T-cell (primary cell): Measurements from ENCODE around the gene SMYD2. TPM values are rescaled to one million over a fixed set of nuclear protein-coding genes. Genes with fewer than 3 reads are reported as not detected.

ENCODE experiments used
- ATAC-seq, 4 experiments: fragments of 200-7000 bp in 3 of 4; fragments of 150-1000 bp in 1 of 4; cut with Tn5 transposase; replicated peaks in 1 of 4; 1 replicate in 3 of 4; 2 replicates in 1 of 4; pipeline ENCODE4 v1.10.0; 2021; ENCODE audit warnings: moderate library complexity in 3 of 4, mild to moderate bottlenecking in 2 of 4, moderate number of reproducible peaks in 1 of 4
- CTCF ChIA-PET, 2 donors: fragments of 300-600 bp; sonication (Branson Sonifier 250); formaldehyde crosslinking; loops; one replicate each; lab custom pipeline; 2022; ENCODE audit warnings: antibody characterized with exemption in 2 of 2; lab: Charles Lee
- POLR2A ChIA-PET, 2 donors: fragments of 300-600 bp; sonication (Branson Sonifier 250); formaldehyde crosslinking; loops; one replicate each; lab custom pipeline; 2022; ENCODE audit warnings: antibody characterized with exemption in 2 of 2; lab: Charles Lee
- DNase-seq, 35 experiments: peaks; one replicate each; pipeline versions ENCODE4 v3.0.0 to v3.0.0-alpha.2; 2013 to 2023
- H3K27ac ChIP-seq: one replicate; pipeline ENCODE4 v1.5.1; 2013; ENCODE audit warnings: low read length
- H3K27me3 ChIP-seq, 2 experiments: replicated peaks in 1 of 2; 1 replicate in 1 of 2; 2 replicates in 1 of 2; pipeline versions ENCODE4 v1.6.1 to v1.7.0; 2013; ENCODE audit warnings: low read length in 1 of 2, mixed read lengths in 1 of 2; ENCODE audit not compliant: control insufficient read depth in 2 of 2, insufficient read depth in 2 of 2; ENCODE audit errors: extremely low read depth in 1 of 2
- H3K36me3 ChIP-seq, 2 donors: 1 replicate in 1 of 2; 2 replicates in 1 of 2; pipeline versions ENCODE4 v1.6.1 to v1.7.0; 2013; ENCODE audit warnings: low read length in 1 of 2; ENCODE audit not compliant: control insufficient read depth in 2 of 2, insufficient read depth in 1 of 2; ENCODE audit errors: extremely low read depth in 1 of 2
- H3K4me1 ChIP-seq, 2 experiments: 1 replicate in 1 of 2; 2 replicates in 1 of 2; pipeline versions ENCODE4 v1.6.1 to v1.7.0; 2013; ENCODE audit warnings: low read length in 2 of 2, mixed read lengths in 1 of 2; ENCODE audit not compliant: insufficient read depth in 2 of 2, control insufficient read depth in 1 of 2; ENCODE audit errors: extremely low read depth in 1 of 2
- H3K4me3 ChIP-seq, 2 donors: 1 replicate in 1 of 2; 2 replicates in 1 of 2; pipeline versions ENCODE4 v1.5.1 to v1.7.0; 2013; ENCODE audit warnings: mild to moderate bottlenecking in 2 of 2, low read length in 1 of 2, moderate library complexity in 1 of 2; ENCODE audit not compliant: control insufficient read depth in 1 of 2; ENCODE audit errors: extremely low read depth in 1 of 2
- H3K9me3 ChIP-seq: 2 replicates; pipeline ENCODE4 v1.7.0; 2013
- H3K27ac Mint-ChIP-seq, 2 donors: one replicate each; pipeline ENCODE4 v1.8.0; 2020 to 2021; ENCODE audit warnings: mild to moderate bottlenecking in 2 of 2, mixed read lengths in 2 of 2
- H3K27me3 Mint-ChIP-seq, 2 donors: one replicate each; pipeline ENCODE4 v1.8.0; 2021 to 2022; ENCODE audit warnings: mixed read lengths in 2 of 2
- H3K36me3 Mint-ChIP-seq: one replicate; pipeline ENCODE4 v1.8.0; 2021; ENCODE audit warnings: mixed read lengths
- H3K4me1 Mint-ChIP-seq, 3 donors: one replicate each; pipeline ENCODE4 v1.8.0; 2020 to 2022; ENCODE audit warnings: mixed read lengths in 3 of 3, mild to moderate bottlenecking in 1 of 3
- H3K4me3 Mint-ChIP-seq, 3 donors: one replicate each; pipeline ENCODE4 v1.8.0; 2020 to 2022; ENCODE audit warnings: mild to moderate bottlenecking in 3 of 3, mixed read lengths in 3 of 3, moderate library complexity in 3 of 3
- H3K9me3 Mint-ChIP-seq, 3 donors: one replicate each; pipeline ENCODE4 v1.8.0; 2020 to 2022; ENCODE audit warnings: mixed read lengths in 3 of 3
- WGBS: methylation state at CpG from one replicate; pipeline ENCODE4 v1.1.5; 2013; ENCODE audit warnings: missing lambda C conversion rate; ENCODE audit not compliant: insufficient coverage; 5-methylcytosine and 5-hydroxymethylcytosine counted together
- total RNA-seq, 35 experiments: library from RNA in 6 of 35; stranded (reverse) in 6 of 35; fragments of 120-200 nt in 1 of 35; gene quantifications; one replicate each; pipeline versions ENCODE4 v1.2.1 to v1.2.4 and lab custom pipeline; 2013 to 2026

The SMYD2 gene
- total RNA-seq, 5 donors from 2014 or later (not counting 1 experiment from before 2014, with no cell fraction given): 27.3 to 35.2 (median 34.4) TPM

DNA sequence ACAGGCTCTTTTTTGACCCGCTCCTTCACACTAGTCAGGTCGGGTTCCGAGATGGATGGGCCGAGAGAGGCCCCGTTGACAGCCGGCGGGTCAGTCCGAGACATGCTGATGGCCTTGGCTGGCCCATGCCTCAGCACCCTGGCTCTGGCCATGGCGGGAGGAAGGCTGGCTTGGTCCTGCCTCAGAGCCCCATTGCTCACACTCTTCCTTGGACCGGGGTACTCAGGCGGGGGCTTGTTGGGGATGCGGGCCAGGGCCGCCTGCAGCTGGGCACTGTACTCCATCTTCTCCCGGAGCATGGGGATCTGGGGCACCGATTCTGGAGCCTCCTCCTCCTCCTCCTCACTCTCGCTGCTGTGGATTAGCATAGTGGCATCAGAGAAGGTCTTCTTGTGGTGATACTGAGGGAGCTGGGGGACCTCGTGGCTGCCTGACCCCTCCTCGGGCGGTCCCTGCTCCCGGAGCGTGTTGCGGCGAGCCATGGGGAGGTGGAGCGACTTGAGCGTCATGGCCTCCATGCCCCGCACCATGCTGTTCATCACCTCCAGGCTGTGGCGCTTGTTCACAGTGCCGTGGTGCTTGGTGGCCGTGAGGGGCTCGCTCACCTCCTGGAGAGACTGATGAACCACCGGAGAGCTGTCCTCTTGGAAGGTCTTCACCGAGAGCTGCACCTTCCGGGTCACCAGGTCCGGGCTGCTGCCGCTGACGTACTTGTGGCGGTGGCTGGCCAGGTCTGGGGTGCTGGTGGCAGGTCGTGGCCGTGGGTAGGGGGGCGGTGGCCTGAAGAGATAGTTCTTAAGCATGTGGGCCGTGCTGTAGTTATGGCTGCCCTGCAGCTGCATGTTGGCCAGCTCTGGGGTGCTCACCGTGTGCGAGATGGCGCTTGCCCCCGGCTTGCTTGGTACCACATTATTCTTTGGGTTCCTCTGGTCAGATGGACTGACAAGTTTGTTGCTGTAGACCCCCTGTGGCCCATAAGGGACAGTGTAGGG lies 102.7 kb downstream of the SMYD2 start:
- H3K4me3 ChIP-seq: no peak overlapping the region
- CTCF ChIA-PET: no interaction called here
- H3K27ac ChIP-seq: no peak overlapping the region
- H3K9me3 Mint-ChIP-seq: no peaks in the 10 kb centered on the region
- H3K27me3 ChIP-seq: peaks cover 0 to 6% of the 10 kb centered on the region in 2 experiments
- H3K36me3 Mint-ChIP-seq: no peaks in the 10 kb centered on the region
- POLR2A ChIA-PET: no interaction called here
- ATAC-seq (no peak), DNase-seq (no peak)
- H3K4me1 Mint-ChIP-seq: no peaks in the 10 kb centered on the region
- no peaks in the 10 kb centered on the region for H3K4me1 ChIP-seq
- no peaks in the 10 kb centered on the region for H3K36me3 ChIP-seq
- H3K27ac Mint-ChIP-seq: no peak overlapping the region
- no peaks in the 10 kb centered on the region for H3K9me3 ChIP-seq
- no peak overlapping the region for H3K4me3 Mint-ChIP-seq
- WGBS: 91% methylated on average over 37 of the region's 45 CpGs
- H3K27me3 Mint-ChIP-seq: no peaks in the 10 kb centered on the region

DNA sequence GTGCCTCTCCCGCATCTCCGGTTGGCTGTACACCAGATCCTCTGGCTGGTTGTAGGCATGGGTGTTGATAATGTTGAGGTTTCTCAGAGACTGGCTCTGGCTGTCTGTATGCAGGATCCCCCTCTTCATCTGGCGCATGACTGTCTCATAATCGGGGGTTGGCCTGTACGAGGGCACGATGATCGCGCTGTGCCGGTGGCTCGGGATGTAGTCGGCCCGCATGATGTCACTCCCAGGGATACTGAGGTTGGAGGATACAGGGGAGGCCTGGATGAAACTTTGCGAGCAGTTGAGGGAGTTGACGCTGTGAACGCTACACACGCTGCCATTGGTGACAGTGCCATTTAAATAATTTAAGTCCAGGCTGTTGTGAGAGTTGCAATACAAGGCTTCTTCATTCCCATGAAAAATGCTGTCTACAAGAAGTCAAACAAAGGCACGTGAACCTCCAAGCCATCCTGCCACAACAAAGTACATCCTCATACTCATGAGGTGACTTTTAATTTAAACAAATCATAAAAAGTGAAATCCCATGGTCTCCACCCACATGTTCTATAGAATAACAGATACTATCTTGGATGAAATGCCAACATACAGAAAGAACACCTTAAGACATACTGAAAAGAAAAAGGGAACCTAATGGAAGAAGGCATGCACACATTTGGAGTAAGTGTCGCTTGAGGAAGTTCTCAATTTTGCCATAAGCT lies 103.6 kb downstream of the SMYD2 start:
- no peaks in the 10 kb centered on the region for H3K4me1 ChIP-seq
- H3K27me3 ChIP-seq: peaks cover 0 to 6% of the 10 kb centered on the region in 2 experiments
- no peak for ATAC-seq
- no peak for DNase-seq
- H3K27me3 Mint-ChIP-seq: no peaks in the 10 kb centered on the region
- POLR2A ChIA-PET: no interaction called here
- no peak overlapping the region for H3K4me3 ChIP-seq
- H3K27ac ChIP-seq: no peak overlapping the region
- H3K9me3 ChIP-seq: no peaks in the 10 kb centered on the region
- no peaks in the 10 kb centered on the region for H3K36me3 Mint-ChIP-seq
- 97% methylated on average over 13 of the region's 18 CpGs for WGBS
- H3K9me3 Mint-ChIP-seq: no peaks in the 10 kb centered on the region
- H3K36me3 ChIP-seq: no peaks in the 10 kb centered on the region
- no peak overlapping the region for H3K27ac Mint-ChIP-seq
- CTCF ChIA-PET: interaction anchor here in 1 of 2 donors (0.7 kb wide), 1 partner anchor 1098 kb away, joined by 3 read pairs; no protein-coding TSS in a partner anchor
- no peak overlapping the region for H3K4me3 Mint-ChIP-seq
- no peaks in the 10 kb centered on the region for H3K4me1 Mint-ChIP-seq

DNA sequence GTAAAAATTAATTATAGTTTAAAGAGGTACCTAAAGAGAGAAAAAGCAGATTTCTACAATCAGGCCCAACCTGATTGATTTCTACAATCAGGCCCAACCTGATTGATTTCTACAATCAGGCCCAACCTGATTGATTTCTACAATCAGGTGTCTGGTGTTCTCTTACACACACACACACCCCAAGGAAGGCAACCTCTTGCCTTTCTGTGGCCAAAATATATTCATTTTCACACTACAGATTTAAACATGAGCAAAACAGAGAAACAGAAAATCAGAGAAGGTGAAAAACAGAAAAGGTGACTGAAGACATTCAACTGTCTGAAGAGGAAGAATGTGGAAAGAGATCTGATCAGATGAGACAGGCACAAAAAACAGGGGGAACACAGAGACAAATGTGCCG lies 104.5 kb downstream of the SMYD2 start:
- ATAC-seq: no peak
- Mint-ChIP-seq H3K36me3 (no peaks in the 10 kb centered on the region), H3K9me3 (no peaks in the 10 kb centered on the region), H3K4me3 (no peak overlapping the region), H3K27ac (no peak overlapping the region), H3K27me3 (no peaks in the 10 kb centered on the region), H3K4me1 (no peaks in the 10 kb centered on the region)
- no peak for DNase-seq
- Histone ChIP-seq H3K4me1 (no peaks in the 10 kb centered on the region), H3K36me3 (no peaks in the 10 kb centered on the region), H3K27me3 (peaks cover 0 to 6% of the 10 kb centered on the region in 2 experiments), H3K27ac (no peak overlapping the region), H3K4me3 (no peak overlapping the region), H3K9me3 (no peaks in the 10 kb centered on the region)
- CTCF ChIA-PET: interaction anchor here in 1 of 2 donors (0.7 kb wide), 1 partner anchor 1099 kb away, joined by 3 read pairs; no protein-coding TSS in a partner anchor
- no CpG with 5 or more reads among the region's 1 CpG for WGBS
- POLR2A ChIA-PET: no interaction called here

DNA sequence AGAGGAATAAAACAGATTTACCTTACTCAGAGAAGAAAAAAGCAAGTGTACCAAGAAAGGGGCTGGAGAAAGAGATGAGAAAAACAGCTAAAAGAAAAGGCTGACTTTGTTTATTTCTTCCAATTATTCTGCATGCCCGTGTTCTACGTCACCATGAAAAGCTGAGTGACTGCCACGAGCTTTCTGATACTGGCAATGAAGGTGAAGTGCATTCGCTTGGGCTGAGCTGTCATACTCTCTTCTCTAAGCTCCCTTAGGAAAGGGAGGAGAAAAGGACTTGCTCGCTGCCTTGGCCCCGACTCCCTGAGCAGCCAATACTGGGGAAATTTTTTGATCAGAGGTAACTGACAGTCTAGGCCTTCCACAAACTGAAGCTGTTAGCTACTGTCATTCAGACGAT lies 105.4 kb downstream of the SMYD2 start:
- POLR2A ChIA-PET: no interaction called here
- whole genome bisulfite sequencing: 87% methylated on average over 7 of the region's 7 CpGs

More for the DNA sequence above, 105.4 kb downstream of the SMYD2 start:
- Histone ChIP-seq H3K4me1 (no peaks in the 10 kb centered on the region), H3K27me3 (peaks cover 0 to 6% of the 10 kb centered on the region in 2 experiments), H3K9me3 (no peaks in the 10 kb centered on the region), H3K36me3 (no peaks in the 10 kb centered on the region), H3K4me3 (no peak overlapping the region), H3K27ac (no peak overlapping the region)
- ATAC-seq (no peak), DNase-seq (no peak)
- H3K4me1 Mint-ChIP-seq: no peaks in the 10 kb centered on the region
- no peaks in the 10 kb centered on the region for H3K36me3 Mint-ChIP-seq
- H3K9me3 Mint-ChIP-seq: no peaks in the 10 kb centered on the region
- no peak overlapping the region for H3K4me3 Mint-ChIP-seq
- no peak overlapping the region for H3K27ac Mint-ChIP-seq
- H3K27me3 Mint-ChIP-seq: no peaks in the 10 kb centered on the region
- CTCF ChIA-PET: interaction anchor here in 1 of 2 donors (1.3 kb wide), 1 partner anchor 198 kb away, joined by 3 read pairs; no protein-coding TSS in a partner anchor
